ENCODE measurements around the gene SMDT1.
"Not testable (repeated sequence)": the region's sequence is repeated elsewhere in the genome, so short reads cannot be mapped to it uniquely, and the experiment has no call there.

Gene SMDT1

DNA sequence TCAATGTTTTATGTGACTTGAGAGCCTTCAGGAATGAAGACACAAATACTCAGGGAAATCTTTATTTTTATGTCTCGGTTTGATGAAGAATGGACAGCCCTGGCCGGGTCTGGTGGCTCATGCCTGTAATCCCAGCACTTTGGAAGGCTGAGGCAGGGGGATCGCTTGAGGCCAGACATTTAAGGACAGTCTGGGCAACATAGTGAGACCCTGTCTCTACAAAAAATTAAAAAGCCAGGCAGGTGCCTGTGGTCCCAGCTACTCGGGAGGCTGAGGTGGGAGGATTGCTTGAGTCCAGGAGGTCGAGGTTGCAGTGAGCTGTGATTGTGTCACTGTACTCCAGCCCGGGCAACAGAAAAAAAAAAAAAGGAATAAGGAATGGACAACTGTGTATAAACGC lies 8.0 kb upstream of the SMDT1 start:
- DNase-seq = not testable (repeated sequence)

DNA sequence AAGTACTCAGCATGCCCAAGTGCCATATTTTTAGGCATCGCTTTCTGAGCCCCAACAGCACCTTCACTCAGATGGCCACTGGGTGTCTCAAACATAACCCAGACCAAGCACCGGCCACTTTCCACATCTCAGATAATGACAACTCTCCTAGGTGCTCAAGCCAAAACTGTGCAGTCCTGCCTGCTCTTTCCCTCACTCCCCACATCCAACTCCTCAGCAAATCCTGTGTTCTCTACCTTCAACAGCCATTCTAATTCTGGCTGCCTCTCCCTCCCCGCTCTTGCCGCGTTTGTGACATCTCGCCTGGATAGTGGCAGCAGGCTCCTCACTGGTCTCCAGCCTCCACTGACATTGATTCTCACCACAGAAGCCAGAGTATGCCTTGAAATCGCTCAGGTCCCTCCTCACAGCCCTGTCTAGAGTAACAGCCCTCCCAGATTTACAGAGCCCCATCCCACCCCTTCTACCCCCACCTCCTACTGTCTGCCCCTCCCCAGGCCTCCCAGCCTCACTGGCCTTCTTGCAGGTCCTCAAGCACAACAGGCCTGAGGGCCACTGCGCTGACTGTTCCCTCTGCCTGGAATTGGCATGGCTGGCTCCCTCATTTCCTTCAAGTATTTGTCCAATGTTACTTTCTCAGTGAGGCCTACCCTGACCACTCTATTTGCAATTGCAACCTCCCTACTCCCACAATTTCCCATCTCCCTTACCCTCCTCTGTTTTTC lies 6.7 kb upstream of the SMDT1 start:
- DNase-seq = no peak

GRCh38 chr22:42073621-42074041 lies 5.9 kb upstream of the SMDT1 start:
- DNase-seq = no peak

DNA sequence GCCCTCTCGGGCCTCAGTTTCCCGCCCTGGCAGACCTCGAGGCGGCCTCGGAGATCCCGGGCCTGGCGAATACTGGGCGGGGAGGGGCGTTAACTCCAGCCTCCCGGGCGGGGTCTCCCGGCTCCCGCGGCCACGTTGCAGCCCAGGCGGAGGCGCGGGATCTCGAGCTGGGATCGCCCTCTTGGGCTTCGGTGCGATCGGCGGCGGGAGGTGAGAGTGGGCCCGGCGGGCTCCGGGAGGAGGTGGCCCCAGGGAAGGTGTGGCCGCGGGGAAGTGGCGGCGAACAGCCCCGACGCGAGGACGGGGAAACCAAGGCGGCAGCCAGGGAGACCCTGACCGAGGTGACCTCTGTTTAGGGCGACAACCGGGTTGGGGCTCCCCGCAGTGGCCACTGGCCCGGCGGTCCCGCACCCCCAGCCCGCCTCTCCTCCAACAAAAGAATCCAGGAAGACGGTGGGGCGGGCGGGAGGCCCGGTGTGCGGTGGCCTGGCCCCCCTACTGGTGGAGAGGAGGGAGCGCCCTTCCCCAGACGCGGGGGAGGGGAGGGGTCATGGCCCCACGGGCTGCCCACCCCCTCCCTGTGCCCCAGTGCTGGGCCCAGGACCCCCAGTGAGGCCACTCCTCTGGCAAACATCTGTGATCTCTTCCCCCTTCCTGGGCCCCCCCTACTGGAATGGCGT lies 5.2 kb upstream of the SMDT1 start, which contains the start of gene PHETA2:
TSS of gene PHETA2 (plus strand) at position 117 of the 680 bp plus-strand sequence. CDS start 3,046 bp downstream, outside the sequence.
- peak; percentile 61 for DNase-seq

DNA sequence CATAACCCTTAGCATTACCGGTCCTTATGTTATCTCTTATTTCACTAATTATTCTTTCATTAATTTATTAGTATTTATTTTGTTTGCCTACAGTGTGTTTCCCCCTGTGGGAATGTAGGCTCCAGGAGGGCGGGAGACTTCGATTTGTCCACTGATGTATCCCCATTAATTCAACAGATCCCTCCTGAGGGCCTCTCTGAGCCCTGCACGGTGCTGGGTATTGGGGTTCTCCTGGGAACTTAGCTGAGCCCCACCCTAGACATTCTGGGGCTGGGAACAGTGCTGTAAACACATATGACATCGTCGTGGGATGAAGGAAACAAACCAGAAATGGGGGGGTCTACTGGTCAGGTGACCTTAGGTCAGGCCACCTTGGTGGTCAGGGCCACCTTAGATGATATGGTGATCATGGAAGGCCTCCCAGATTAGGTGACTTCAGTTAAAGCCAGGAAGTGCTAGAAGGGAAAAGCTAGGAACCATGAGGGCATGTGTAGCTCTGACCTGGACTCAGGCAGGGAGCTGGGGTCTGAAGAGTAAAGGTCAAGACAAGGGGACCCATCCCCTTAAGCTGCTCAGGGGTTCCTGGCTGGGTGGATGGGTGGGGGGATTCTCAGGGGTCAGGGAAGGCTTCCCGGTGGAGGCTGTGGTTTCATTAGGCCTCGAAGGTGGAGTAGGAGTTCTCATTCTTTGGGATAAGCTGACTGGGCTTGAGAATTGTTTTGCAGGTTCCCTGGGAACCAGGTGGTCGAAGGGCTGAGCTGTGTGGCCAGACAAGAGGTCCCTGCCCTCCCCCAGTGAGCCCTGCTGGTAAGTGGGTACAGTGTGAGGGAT lies 4.4 kb upstream of the SMDT1 start:
- no peak for DNase-seq

GRCh38 chr22:42076764-42077485 lies 2.6 kb upstream of the SMDT1 start:
- peak; percentile 21 for DNase-seq

DNA sequence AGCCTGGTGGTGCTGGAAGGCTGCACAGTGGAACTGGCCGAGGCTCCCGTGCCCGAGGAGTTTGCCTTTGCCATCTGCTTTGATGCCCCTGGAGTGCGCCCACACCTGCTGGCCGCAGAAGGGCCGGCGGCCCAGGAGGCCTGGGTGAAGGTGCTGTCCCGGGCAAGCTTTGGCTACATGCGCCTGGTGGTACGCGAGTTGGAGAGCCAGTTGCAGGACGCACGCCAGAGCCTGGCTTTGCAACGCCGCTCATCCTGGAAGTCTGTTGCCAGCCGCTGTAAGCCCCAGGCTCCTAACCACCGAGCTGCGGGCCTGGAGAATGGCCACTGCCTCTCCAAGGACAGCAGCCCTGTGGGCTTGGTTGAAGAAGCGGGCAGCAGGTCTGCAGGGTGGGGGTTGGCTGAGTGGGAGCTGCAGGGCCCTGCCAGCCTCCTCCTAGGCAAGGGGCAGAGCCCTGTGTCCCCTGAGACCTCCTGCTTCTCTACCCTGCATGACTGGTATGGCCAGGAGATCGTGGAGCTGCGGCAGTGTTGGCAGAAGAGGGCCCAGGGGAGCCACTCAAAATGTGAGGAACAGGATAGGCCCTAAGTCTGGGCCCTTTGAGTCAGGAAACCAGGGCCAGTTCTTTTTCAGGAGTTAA lies 1.9 kb upstream of the SMDT1 start:
- DNase-seq = peak; percentile 46

GRCh38 chr22:42078469-42079318 lies 806 bp upstream of the SMDT1 start:
- DNase-seq = peak; percentile 54

DNA sequence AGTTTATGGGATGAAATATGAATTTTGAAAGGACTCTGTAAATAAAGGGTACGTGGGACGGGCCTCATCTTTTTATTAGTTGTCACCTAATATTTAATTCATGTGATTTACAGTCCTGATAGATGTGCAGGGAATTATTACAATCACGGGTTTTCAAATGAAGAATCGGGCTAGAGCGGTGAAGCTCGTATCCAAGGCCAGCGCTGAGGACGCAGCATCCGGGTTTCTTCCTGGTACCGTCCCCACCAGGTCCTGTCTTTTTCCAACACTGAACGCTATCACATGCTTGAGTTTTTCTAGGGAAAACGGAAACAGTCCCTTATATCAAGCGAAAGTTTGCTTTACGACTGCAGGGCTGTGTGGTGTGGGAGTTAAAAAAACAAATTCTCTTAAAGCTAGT lies 787 bp downstream of the SMDT1 start:
- DNase-seq = peak; percentile 49

- no peak for DNase-seq
These were observed 3.6 kb downstream of the SMDT1 start for GRCh38 chr22:42083119-42083518.

- no peak for DNase-seq
These were observed 5.4 kb downstream of the SMDT1 start for GRCh38 chr22:42084874-42085273.

- DNase-seq = no peak
These were observed 6.6 kb downstream of the SMDT1 start for GRCh38 chr22:42086051-42086450.

DNA sequence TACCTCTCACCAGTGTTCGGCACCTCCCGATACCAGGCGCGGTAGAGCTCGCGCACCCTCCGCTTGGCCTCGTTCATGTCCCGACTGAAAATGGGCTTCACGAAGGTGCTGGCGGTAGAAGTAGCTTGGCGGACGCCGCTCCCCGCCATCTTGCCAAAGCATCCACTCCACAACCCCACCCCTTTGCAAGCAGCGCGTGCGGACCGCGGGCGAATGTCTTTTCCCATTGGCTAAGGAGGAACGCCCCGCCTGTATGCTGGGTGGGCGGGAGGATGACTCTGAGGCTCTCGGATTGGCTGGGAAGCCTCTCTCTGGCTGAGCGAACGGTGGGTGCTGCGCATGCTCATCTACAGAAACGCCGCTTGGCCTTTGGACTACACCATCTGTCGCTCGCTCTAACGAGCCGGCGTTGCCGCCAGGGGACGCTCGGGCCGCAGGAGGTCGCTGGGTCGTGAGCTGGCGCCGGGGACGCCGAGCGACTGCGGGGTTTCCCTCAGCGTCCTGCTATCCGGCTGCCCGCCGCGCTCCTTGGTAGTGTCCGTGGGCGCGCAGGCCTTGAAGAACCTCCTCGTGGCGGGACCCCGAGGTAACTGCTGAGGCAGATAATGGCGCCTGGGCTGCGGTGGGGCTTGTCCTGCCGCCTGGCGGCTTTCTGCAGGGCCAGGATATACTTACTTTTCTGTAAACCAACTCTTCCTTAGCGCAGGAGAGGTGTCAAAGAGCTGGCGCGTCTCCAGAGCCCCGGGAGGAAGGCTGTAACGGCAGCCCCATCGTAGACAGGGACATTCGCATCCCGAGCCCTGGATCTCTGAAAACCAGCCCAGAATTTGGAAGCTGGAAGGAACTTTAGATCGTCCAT lies 11.3 kb downstream of the SMDT1 start, which contains the start of gene NDUFA6:
TSS of gene NDUFA6 (minus strand) at position 177 of the 859 bp plus-strand sequence. CDS start at position 149, 28 bp downstream.
- DNase-seq = peak; percentile 100

GRCh38 chr22:42091455-42091782 lies 11.9 kb downstream of the SMDT1 start:
- no peak for DNase-seq

GRCh38 chr22:42101199-42101598 lies 21.7 kb downstream of the SMDT1 start:
- DNase-seq = no peak

- not testable (repeated sequence) for DNase-seq
These were observed 24.9 kb downstream of the SMDT1 start for GRCh38 chr22:42104332-42104860.

GRCh38 chr22:42108848-42109247 lies 29.3 kb downstream of the SMDT1 start:
- no peak for DNase-seq

DNA sequence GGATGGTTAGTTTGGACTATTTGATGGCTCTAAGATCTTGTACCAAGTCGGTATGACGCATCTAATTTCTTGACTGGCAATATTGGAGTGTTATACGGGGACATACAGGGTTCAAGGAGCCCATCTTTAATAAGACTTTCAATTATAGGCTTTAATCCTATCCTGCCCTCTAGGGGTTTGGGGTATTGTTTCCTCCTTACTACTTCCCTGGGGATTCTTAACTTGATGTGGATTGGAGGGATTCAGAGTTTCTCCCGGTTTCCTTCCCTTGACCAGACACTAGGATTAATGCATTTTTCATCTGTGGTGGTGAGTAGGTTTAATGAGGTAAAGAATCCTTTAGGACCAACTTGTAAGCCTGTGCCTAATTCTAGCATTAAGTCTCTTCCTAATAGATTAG lies 32.3 kb downstream of the SMDT1 start:
- no peak for DNase-seq

- DNase-seq = not testable (repeated sequence)
These were observed 33.3 kb downstream of the SMDT1 start for GRCh38 chr22:42112793-42113192.

GRCh38 chr22:42114721-42115120 lies 35.2 kb downstream of the SMDT1 start:
- peak; percentile 77 for DNase-seq

Data from islet precursor cell (in vitro differentiated cells).